HEK293 (cell line): ENCODE measurements around the gene STK10.
A peak's percentile ranks its signal among the peaks of the same experiment; 100 is the strongest.

ENCODE experiments used
- ELK4 ChIP-seq: IDR thresholded peaks from 2 replicates; pipeline ENCODE4 v1.6.1; 2011; ENCODE audit warnings: mild to moderate bottlenecking, low read depth, low read length, borderline replicate concordance
- GFI1B ChIP-seq: fragments of 450-650 bp; formaldehyde crosslinking; IDR thresholded peaks from 2 replicates; pipeline ENCODE4 v1.5.1; 2016; ENCODE audit warnings: missing biosample characterization, missing genetic modification characterization
- KLF17 ChIP-seq: fragments of 450-650 bp; formaldehyde crosslinking; IDR thresholded peaks from 2 replicates; pipeline ENCODE4 v1.5.1; 2016; ENCODE audit warnings: missing biosample characterization, missing genetic modification characterization
- MZF1 ChIP-seq: fragments of 450-650 bp; formaldehyde crosslinking; IDR thresholded peaks from 2 replicates; pipeline ENCODE4 v1.5.1; 2017; ENCODE audit warnings: missing biosample characterization, missing genetic modification characterization, borderline replicate concordance
- PRDM10 ChIP-seq: fragments of 450-650 bp; formaldehyde crosslinking; IDR thresholded peaks from 2 replicates; pipeline ENCODE4 v1.5.1; 2016; ENCODE audit warnings: missing biosample characterization, missing genetic modification characterization
- RBAK ChIP-seq: fragments of 450-650 bp; formaldehyde crosslinking; IDR thresholded peaks from 2 replicates; pipeline ENCODE4 v1.5.1; 2016; ENCODE audit warnings: missing biosample characterization, missing genetic modification characterization
- REPIN1 ChIP-seq: fragments of 450-650 bp; formaldehyde crosslinking; IDR thresholded peaks from 2 replicates; pipeline ENCODE4 v1.5.1; 2017; ENCODE audit warnings: missing biosample characterization, missing genetic modification characterization, low read depth
- SP2 ChIP-seq: fragments of 450-650 bp; formaldehyde crosslinking; IDR thresholded peaks from 2 replicates; pipeline ENCODE4 v1.5.1; 2016; ENCODE audit warnings: missing biosample characterization, missing genetic modification characterization
- TRIM28 ChIP-seq: IDR thresholded peaks from 2 replicates; pipeline ENCODE4 v1.6.1; 2011; ENCODE audit warnings: low read length, control low read depth, borderline replicate concordance
- ZBTB17 ChIP-seq: fragments of 450-650 bp; formaldehyde crosslinking; IDR thresholded peaks from 2 replicates; pipeline ENCODE4 v1.5.1; 2016; ENCODE audit warnings: missing biosample characterization, missing genetic modification characterization
- ZBTB26 ChIP-seq: fragments of 450-650 bp; formaldehyde crosslinking; optimal IDR thresholded peaks from 2 replicates; pipeline ENCODE3; 2016; ENCODE audit warnings: missing biosample characterization, mild to moderate bottlenecking, missing genetic modification characterization
- ZNF140 ChIP-seq: fragments of 450-650 bp; formaldehyde crosslinking; IDR thresholded peaks from 2 replicates; pipeline ENCODE4 v1.5.1; 2016; ENCODE audit warnings: missing biosample characterization, missing genetic modification characterization
- ZNF274 ChIP-seq, 2 experiments: fragments of 200-500 bp in 1 of 2; fragments of 450-650 bp in 1 of 2; sonication (Bioruptor generic) in 1 of 2; formaldehyde crosslinking in 1 of 2; IDR thresholded peaks; 2 replicates each; pipeline versions ENCODE4 v1.5.1 to v1.6.1; 2014 to 2016; ENCODE audit warnings: borderline replicate concordance in 1 of 2, inconsistent platforms in 1 of 2, low read length in 1 of 2, missing biosample characterization in 1 of 2, missing genetic modification characterization in 1 of 2
- ZNF362 ChIP-seq: fragments of 450-650 bp; formaldehyde crosslinking; IDR thresholded peaks from 2 replicates; pipeline ENCODE4 v1.5.1; 2016; ENCODE audit warnings: missing biosample characterization, missing genetic modification characterization
- ZNF366 ChIP-seq: fragments of 450-650 bp; formaldehyde crosslinking; conservative IDR thresholded peaks from 2 replicates; pipeline ENCODE4 v1.5.1; 2016; ENCODE audit warnings: missing biosample characterization, missing genetic modification characterization
- ZNF398 ChIP-seq: fragments of 450-650 bp; formaldehyde crosslinking; IDR thresholded peaks from 2 replicates; pipeline ENCODE4 v1.5.1; 2017; ENCODE audit warnings: missing biosample characterization, missing genetic modification characterization
- ZNF404 ChIP-seq: fragments of 450-650 bp; formaldehyde crosslinking; IDR thresholded peaks from 2 replicates; pipeline ENCODE4 v1.5.1; 2017; ENCODE audit warnings: missing biosample characterization, missing genetic modification characterization
- ZNF423 ChIP-seq: fragments of 450-650 bp; formaldehyde crosslinking; IDR thresholded peaks from 2 replicates; pipeline ENCODE4 v1.5.1; 2016; ENCODE audit warnings: missing biosample characterization, missing genetic modification characterization
- ZNF513 ChIP-seq: fragments of 450-650 bp; IDR thresholded peaks from 2 replicates; pipeline ENCODE4 v1.5.1; 2018; ENCODE audit warnings: missing biosample characterization, missing genetic modification characterization
- ZNF571 ChIP-seq: fragments of 450-650 bp; formaldehyde crosslinking; IDR thresholded peaks from 2 replicates; pipeline ENCODE4 v1.5.0; 2017; ENCODE audit warnings: missing biosample characterization, missing genetic modification characterization
- ZNF658 ChIP-seq: fragments of 450-650 bp; formaldehyde crosslinking; IDR thresholded peaks from 2 replicates; pipeline ENCODE4; 2016; ENCODE audit warnings: missing biosample characterization, missing genetic modification characterization
- ZNF837 ChIP-seq: fragments of 450-650 bp; formaldehyde crosslinking; IDR thresholded peaks from 2 replicates; pipeline ENCODE4 v1.5.1; 2016; ENCODE audit warnings: missing biosample characterization, missing genetic modification characterization
- ZNF843 ChIP-seq: fragments of 450-650 bp; formaldehyde crosslinking; IDR thresholded peaks from 2 replicates; pipeline ENCODE4 v1.5.1; 2016; ENCODE audit warnings: missing biosample characterization, missing genetic modification characterization
- ZSCAN16 ChIP-seq: fragments of 450-650 bp; formaldehyde crosslinking; IDR thresholded peaks from 2 replicates; pipeline ENCODE4 v1.5.1; 2016; ENCODE audit warnings: missing biosample characterization, missing genetic modification characterization
- ZSCAN5A ChIP-seq: fragments of 450-650 bp; formaldehyde crosslinking; IDR thresholded peaks from 2 replicates; pipeline ENCODE4 v1.5.1; 2016; ENCODE audit warnings: missing biosample characterization, missing genetic modification characterization

STK10 gene

GRCh38 chr5:172110921-172111851 lies 76.8 kb downstream of the STK10 start (continued):
- TF ChIP-seq PRDM10: peak; percentile 81
- peak; percentile 19; the same call in 1 of the 2 replicates for TF ChIP-seq ZNF398 (tag by site-specific recombination)
- TF ChIP-seq ZNF513: no peak
- TF ChIP-seq GFI1B: no peak
- no peak for TF ChIP-seq ZNF837 (tag by site-specific recombination)
- no peak for TF ChIP-seq ZNF140 (tag by site-specific recombination)
- no peak for TF ChIP-seq ZNF571 (tag by site-specific recombination)
- TF ChIP-seq ZNF658 (tag by site-specific recombination): no peak
- peak; percentile 88 for TF ChIP-seq MZF1 (tag by site-specific recombination)
- TF ChIP-seq ZNF366: no peak
- no peak for TF ChIP-seq ZNF404 (tag by site-specific recombination)
- no peak for TF ChIP-seq RBAK (tag by site-specific recombination)
- TF ChIP-seq ZNF362 (tag by site-specific recombination): no peak
- no peak for TF ChIP-seq TRIM28
- TF ChIP-seq KLF17 (tag by site-specific recombination): peak; percentile 97
- no peak for TF ChIP-seq ZSCAN5A
- TF ChIP-seq ZSCAN16: no peak
- peak; percentile 86 for TF ChIP-seq ZBTB17
- no peak for TF ChIP-seq ELK4
- TF ChIP-seq ZBTB26: peak; percentile 16
- peak; percentile 35; the same call in 1 of the 2 replicates for TF ChIP-seq SP2 (tag by site-specific recombination)
- no peak for TF ChIP-seq REPIN1 (tag by site-specific recombination)
- no peak for TF ChIP-seq ZNF274 (IDR thresholded peaks at IDR 0.05; ENCODE audit: low read length)
- TF ChIP-seq ZNF274 (tag by site-specific recombination; IDR thresholded peaks at IDR 0.05; ENCODE audit: borderline replicate concordance): no peak
- peak; percentile 66; the same call in 1 of the 2 replicates for TF ChIP-seq ZNF423 (tag by site-specific recombination)
- no peak for TF ChIP-seq ZNF843 (tag by site-specific recombination)
